T-helper 2 cell treated with Interferon-gamma antibody and Interleukin-4, amounts not matched to agents 5 μg/mL and 100 μg/mL, for 36 hours (primary cell): ENCODE measurements around the gene RGS11.

Source experiments
- DNase-seq: peaks from one replicate; pipeline ENCODE4 v3.0.0; 2021; ENCODE audit warnings: low spot score
- H3K27ac Mint-ChIP-seq: one replicate; pipeline ENCODE4 v1.8.0; 2021; ENCODE audit warnings: mild to moderate bottlenecking, mixed read lengths
- H3K27me3 Mint-ChIP-seq: one replicate; pipeline ENCODE4 v1.8.0; 2021; ENCODE audit warnings: low read depth, mixed read lengths
- H3K36me3 Mint-ChIP-seq: one replicate; pipeline ENCODE4 v1.8.0; 2021; ENCODE audit warnings: low read depth, mixed read lengths
- H3K4me1 Mint-ChIP-seq: one replicate; pipeline ENCODE4 v1.8.0; 2021; ENCODE audit warnings: low read depth, mixed read lengths
- H3K4me3 Mint-ChIP-seq: one replicate; pipeline ENCODE4 v1.8.0; 2022; ENCODE audit warnings: mild to moderate bottlenecking, moderate library complexity, mixed read lengths
- H3K9me3 Mint-ChIP-seq: one replicate; pipeline ENCODE4 v1.8.0; 2021; ENCODE audit warnings: mixed read lengths

Gene RGS11

GRCh38 chr16:229731-230281 lies 45.9 kb downstream of the RGS11 start:
- H3K36me3 Mint-ChIP-seq = peaks cover 30% of the 10 kb centered on the region
- H3K9me3 Mint-ChIP-seq = no peaks in the 10 kb centered on the region
- H3K27me3 Mint-ChIP-seq = no peaks in the 10 kb centered on the region
- peak overlapping the region; percentile 77 for H3K27ac Mint-ChIP-seq
- DNase-seq = no peak
- peaks cover 22% of the 10 kb centered on the region for H3K4me1 Mint-ChIP-seq
- H3K4me3 Mint-ChIP-seq = peak overlapping the region; percentile 73

- peaks cover 30% of the 10 kb centered on the region for H3K36me3 Mint-ChIP-seq
- no peaks in the 10 kb centered on the region for H3K9me3 Mint-ChIP-seq
- H3K4me3 Mint-ChIP-seq = peak within 1 kb of the TSS; percentile 98
- DNase-seq = peak; percentile 86
- peaks cover 22% of the 10 kb centered on the region for H3K4me1 Mint-ChIP-seq
- no peaks in the 10 kb centered on the region for H3K27me3 Mint-ChIP-seq
- peak within 1 kb of the TSS; percentile 93 for H3K27ac Mint-ChIP-seq
These were observed 46.7 kb downstream of the RGS11 start, which contains the start of gene LUC7L for GRCh38 chr16:228852-229730. LUC7L (minus strand) TSS chr16:229449; CDS start chr16:229339, 110 bp downstream.

- peaks cover 22% of the 10 kb centered on the region for H3K4me1 Mint-ChIP-seq
- no peaks in the 10 kb centered on the region for H3K9me3 Mint-ChIP-seq
- H3K27ac Mint-ChIP-seq = peak overlapping the region; percentile 93
- DNase-seq = no peak
- no peaks in the 10 kb centered on the region for H3K27me3 Mint-ChIP-seq
- H3K36me3 Mint-ChIP-seq = peaks cover 34% of the 10 kb centered on the region
- peak overlapping the region; percentile 98 for H3K4me3 Mint-ChIP-seq
These were observed 47.4 kb downstream of the RGS11 start for GRCh38 chr16:228151-228851.

- Mint-ChIP-seq H3K27me3 (no peaks in the 10 kb centered on the region), H3K4me1 (peaks cover 6% of the 10 kb centered on the region), H3K36me3 (peaks cover 28% of the 10 kb centered on the region), H3K9me3 (no peaks in the 10 kb centered on the region), H3K27ac (no peak overlapping the region), H3K4me3 (no peak overlapping the region)
- no peak for DNase-seq
These were observed 55.7 kb downstream of the RGS11 start for GRCh38 chr16:220021-220420.
